Parathyroid adenoma (tissue), 2 donors: Measurements from ENCODE around the gene WNK2.

Source experiments
- H2AFZ ChIP-seq: fragments of 300-600 bp; sonication (generic); one replicate; pipeline ENCODE4 v1.7.0; 2017; ENCODE audit warnings: antibody characterized with exemption, mild to moderate bottlenecking
- H3K27ac ChIP-seq: fragments of 300-600 bp; sonication (generic); one replicate; pipeline ENCODE4 v1.7.0; 2017
- H3K27me3 ChIP-seq: fragments of 300-600 bp; sonication (generic); one replicate; pipeline ENCODE4 v1.7.0; 2017; ENCODE audit warnings: low read length; ENCODE audit not compliant: control insufficient read depth, insufficient read depth
- H3K36me3 ChIP-seq: fragments of 300-600 bp; sonication (generic); one replicate; pipeline ENCODE4 v1.7.0; 2017; ENCODE audit warnings: low read length; ENCODE audit not compliant: control insufficient read depth, insufficient read depth
- H3K4me1 ChIP-seq: fragments of 300-600 bp; sonication (generic); one replicate; pipeline ENCODE4 v1.7.0; 2017; ENCODE audit warnings: control low read depth
- H3K4me2 ChIP-seq: fragments of 300-600 bp; sonication (generic); one replicate; pipeline ENCODE4 v1.7.0; 2017; ENCODE audit warnings: low read length
- H3K4me3 ChIP-seq: fragments of 300-600 bp; sonication (generic); one replicate; pipeline ENCODE4 v1.7.0; 2017; ENCODE audit warnings: low read depth, low read length
- H3K79me2 ChIP-seq: fragments of 300-600 bp; sonication (generic); one replicate; pipeline ENCODE4 v1.7.0; 2017; ENCODE audit warnings: control low read depth
- H3K9ac ChIP-seq: fragments of 300-600 bp; sonication (generic); one replicate; pipeline ENCODE4 v1.7.0; 2017; ENCODE audit warnings: mild to moderate bottlenecking
- H3K9me3 ChIP-seq: fragments of 300-600 bp; sonication (generic); one replicate; pipeline ENCODE4 v1.7.0; 2017; ENCODE audit warnings: low read length; ENCODE audit not compliant: control insufficient read depth
- CTCF ChIP-seq: fragments of 300-600 bp; sonication (generic); IDR thresholded peaks from one replicate; pipeline ENCODE4 v1.7.0; 2017; ENCODE audit warnings: antibody characterized with exemption, mild to moderate bottlenecking
- donor health status: primary hyperparathyroidism.

Gene WNK2

GRCh38 chr9:93324191-93324834 lies 140.4 kb downstream of the WNK2 start:
- H3K4me3 ChIP-seq = no peak overlapping the region
- H3K79me2 ChIP-seq = no peaks in the 10 kb centered on the region
- no peaks in the 10 kb centered on the region for H3K27me3 ChIP-seq
- H2AFZ ChIP-seq = no peak overlapping the region
- no peak overlapping the region for H3K27ac ChIP-seq
- H3K36me3 ChIP-seq = no peaks in the 10 kb centered on the region
- TF ChIP-seq CTCF = no peak
- H3K9ac ChIP-seq = no peak overlapping the region
- H3K9me3 ChIP-seq = no peaks in the 10 kb centered on the region
- no peaks in the 10 kb centered on the region for H3K4me1 ChIP-seq
- H3K4me2 ChIP-seq = no peak overlapping the region

GRCh38 chr9:93325307-93326035 lies 141.5 kb downstream of the WNK2 start:
- no peak overlapping the region for H3K4me3 ChIP-seq
- no peak overlapping the region for H3K9ac ChIP-seq
- H3K36me3 ChIP-seq = no peaks in the 10 kb centered on the region
- H3K79me2 ChIP-seq = no peaks in the 10 kb centered on the region
- TF ChIP-seq CTCF = no peak
- H3K4me2 ChIP-seq = no peak overlapping the region
- no peaks in the 10 kb centered on the region for H3K9me3 ChIP-seq
- no peaks in the 10 kb centered on the region for H3K27me3 ChIP-seq
- H2AFZ ChIP-seq = no peak overlapping the region
- no peak overlapping the region for H3K27ac ChIP-seq
- no peaks in the 10 kb centered on the region for H3K4me1 ChIP-seq

DNA sequence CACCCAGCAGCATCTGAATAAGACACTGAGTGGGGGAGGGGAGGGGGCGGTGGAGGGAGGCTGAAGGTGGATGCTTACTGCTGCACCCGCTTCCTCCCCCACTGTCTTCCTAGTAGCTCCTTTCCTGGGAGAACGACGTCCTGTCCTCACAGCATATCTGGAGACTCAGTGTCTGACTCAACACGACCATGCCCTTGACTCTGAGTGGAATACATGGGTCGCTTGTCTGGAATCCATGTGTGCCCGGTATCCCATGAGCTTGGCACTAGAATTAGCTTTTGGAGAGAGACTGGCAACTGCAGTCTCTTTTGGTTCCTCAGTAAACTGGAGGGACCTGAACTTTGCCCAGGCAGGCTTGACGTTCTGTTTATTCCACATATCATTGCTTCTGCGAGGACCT lies 142.1 kb downstream of the WNK2 start:
- Histone ChIP-seq H3K4me2 (no peak overlapping the region), H3K36me3 (no peaks in the 10 kb centered on the region), H3K4me3 (no peak overlapping the region), H3K9me3 (no peaks in the 10 kb centered on the region), H3K79me2 (no peaks in the 10 kb centered on the region), H3K27me3 (no peaks in the 10 kb centered on the region), H3K9ac (no peak overlapping the region), H3K4me1 (no peaks in the 10 kb centered on the region), H3K27ac (no peak overlapping the region), H2AFZ (no peak overlapping the region)
- no peak for TF ChIP-seq CTCF

DNA sequence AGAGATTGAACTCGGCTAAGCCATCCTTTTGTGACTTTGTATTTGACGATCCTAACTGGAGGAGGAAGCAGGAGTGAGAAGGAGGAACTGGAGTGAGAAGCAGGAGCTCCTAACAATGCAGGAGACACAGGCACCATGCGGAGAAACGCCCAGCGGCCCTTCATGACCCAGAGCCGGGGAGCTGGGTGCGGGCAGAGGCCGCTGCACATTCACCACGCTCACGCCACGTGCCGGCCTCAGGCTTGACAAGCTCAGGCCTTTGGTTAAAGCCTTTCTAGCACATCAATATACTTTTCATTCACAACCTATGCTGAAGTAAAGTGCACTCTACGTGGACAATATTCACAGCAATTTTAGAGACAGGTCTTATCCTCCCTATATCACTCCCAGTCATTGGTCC lies 142.7 kb downstream of the WNK2 start:
- H3K27me3 ChIP-seq = no peaks in the 10 kb centered on the region
- no peak overlapping the region for H3K4me3 ChIP-seq
- H3K4me2 ChIP-seq = no peak overlapping the region
- no peak for TF ChIP-seq CTCF
- H3K4me1 ChIP-seq = no peaks in the 10 kb centered on the region
- no peaks in the 10 kb centered on the region for H3K36me3 ChIP-seq
- H3K9ac ChIP-seq = no peak overlapping the region
- no peak overlapping the region for H3K27ac ChIP-seq
- no peaks in the 10 kb centered on the region for H3K79me2 ChIP-seq
- no peak overlapping the region for H2AFZ ChIP-seq
- H3K9me3 ChIP-seq = no peaks in the 10 kb centered on the region
